Activated CD8-positive, alpha-beta memory T cell treated with anti-CD3 and anti-CD28 coated beads for 48 hours (primary cell): ENCODE data around the gene CHMP4B.
"Not testable (repeated sequence)": the region's sequence is repeated elsewhere in the genome, so short reads cannot be mapped to it uniquely, and the experiment has no call there.

Source experiments
- DNase-seq, 3 experiments: peaks; one replicate each; pipeline ENCODE4 v3.0.0-alpha.2; 2020; ENCODE audit warnings: low read depth in 2 of 3, low spot score in 2 of 3

CHMP4B gene

DNA sequence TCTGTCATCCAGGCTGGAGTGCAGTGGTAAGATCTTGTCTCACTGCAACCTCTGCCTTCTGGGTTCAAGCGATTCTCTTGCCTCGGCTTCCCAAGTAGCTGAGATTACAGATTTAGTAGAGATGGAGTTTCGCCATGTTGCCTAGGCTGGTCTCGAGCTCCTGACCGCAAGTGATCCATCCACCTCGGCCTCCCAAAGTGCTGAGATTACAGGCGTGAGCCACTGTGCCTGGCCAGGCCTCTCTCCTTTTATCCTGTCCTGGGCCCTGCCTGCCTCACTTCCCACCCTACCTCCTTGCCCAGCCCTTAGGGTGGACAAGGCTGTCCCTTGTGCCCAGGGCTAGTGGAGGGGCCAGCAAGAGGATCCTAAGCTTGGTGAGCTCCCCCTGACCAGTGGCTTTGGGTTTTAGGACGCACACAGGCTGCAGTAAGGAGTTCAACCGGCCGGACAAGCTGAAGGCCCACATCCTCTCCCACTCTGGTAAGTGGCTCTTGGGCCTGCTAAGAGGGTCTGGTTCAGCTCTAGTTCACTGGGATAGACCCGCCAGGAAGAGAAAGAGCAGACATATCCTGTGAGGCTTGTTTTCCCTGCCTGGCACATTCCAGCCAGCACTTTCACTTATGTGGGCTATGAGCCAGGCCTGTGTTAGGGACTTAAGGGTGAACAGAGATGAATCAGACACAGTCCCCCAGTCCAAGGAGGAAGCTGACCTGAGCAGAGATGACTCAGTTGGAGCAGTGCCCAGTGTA is 21.9 kb upstream of the CHMP4B start:
- DNase-seq = no peak

DNA sequence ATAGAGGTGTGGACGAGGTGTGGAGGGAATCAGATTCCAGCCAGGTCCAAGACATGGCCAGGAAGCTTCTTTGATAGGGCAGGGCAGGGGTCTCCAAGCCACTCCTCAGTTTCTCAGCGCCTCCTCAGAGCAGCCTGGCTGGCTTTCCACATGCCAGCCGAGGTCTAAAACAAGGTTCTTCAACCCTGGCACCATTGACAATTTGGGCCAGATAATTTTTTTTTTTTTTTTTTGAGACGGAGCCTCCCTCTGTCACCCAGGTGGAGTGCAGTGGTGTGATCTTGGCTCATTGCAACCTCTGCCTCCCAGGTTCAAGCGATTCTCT is 21.3 kb upstream of the CHMP4B start:
- no peak for DNase-seq

DNA sequence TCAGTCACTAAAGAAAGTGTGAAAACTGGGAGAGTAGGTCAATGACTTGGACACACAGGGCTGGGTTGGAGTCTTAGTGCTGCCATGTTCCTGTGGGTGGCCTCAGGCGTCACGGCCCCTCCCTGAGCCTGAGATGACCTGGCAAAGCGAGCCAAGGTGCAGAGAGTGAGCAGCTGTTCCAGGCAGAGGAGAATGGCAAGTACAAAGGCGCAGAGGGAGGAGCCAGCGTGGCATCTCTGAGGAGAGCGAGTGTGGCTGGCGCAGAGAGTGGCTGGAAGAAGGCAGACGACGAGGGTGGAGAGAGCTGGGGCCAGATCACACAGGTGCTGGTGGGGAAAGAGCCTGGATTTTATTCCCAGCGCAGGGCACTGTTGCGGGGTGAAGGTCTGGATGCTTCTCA is 20.6 kb upstream of the CHMP4B start:
- DNase-seq = no peak

DNA sequence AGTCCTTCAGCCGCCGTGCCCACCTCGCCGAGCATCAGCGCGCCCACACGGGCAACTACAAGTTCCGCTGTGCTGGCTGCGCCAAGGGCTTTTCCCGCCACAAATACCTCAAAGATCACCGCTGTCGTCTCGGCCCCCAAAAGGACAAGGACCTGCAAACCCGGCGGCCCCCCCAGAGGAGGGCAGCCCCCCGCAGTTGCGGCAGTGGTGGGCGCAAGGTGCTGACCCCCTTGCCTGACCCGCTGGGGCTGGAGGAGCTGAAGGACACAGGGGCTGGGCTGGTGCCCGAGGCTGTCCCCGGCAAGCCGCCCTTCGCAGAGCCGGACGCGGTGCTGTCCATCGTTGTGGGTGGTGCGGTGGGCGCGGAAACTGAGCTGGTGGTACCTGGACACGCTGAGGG is 20.1 kb upstream of the CHMP4B start:
- no peak for DNase-seq

DNA sequence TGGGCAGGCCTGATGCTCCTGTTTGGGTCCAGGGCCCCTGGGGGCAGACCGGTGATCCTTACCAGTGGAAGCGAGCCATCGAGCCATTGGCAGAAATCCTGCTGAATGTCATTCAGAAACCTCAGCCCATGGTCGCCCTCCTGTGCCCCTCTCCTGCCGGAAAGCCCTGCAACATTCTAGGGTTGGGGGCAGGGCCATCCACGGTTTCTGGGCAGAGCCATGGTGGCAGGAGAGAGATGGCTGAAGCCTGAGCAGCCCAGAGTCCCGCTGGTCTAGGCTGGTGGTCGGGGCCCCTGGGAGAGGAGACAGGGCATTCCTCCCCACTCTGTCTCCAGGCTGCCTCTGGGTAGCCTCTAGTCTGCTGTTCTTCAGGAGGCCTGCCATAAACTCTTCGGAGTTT is 19.6 kb upstream of the CHMP4B start:
- no peak for DNase-seq

DNA sequence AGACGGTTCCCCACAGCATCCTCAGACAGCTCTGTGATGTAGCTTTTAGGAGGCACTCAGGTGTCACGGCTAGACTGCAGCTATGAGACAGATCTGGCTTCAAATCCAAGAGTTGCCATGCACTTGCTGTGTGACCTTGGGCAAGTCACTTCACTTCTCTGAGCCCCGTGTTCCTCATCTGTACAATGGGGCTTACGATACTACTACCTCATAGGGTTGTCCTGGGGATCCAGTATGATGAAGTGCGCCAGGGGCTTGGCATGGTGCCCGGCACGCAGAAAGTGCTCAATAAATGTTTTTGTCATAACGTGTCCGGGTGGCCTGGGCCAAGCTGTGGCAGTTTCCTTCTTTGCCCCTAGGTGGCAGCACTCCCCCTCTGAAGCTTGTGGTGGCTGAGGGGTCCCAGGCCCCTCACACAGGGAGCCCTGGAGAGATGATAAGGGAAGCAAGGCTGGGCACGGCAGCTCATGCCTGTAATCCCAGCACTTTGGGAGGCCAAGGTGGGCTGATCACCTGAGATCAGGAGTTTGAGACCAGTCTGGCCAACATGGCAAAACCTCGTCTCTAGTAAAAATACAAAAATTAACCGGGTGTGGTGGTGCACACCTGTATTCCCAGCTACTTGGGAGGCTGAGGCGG is 19.1 kb upstream of the CHMP4B start:
- DNase-seq = peak; percentile 16 to 41 (median 28)

DNA sequence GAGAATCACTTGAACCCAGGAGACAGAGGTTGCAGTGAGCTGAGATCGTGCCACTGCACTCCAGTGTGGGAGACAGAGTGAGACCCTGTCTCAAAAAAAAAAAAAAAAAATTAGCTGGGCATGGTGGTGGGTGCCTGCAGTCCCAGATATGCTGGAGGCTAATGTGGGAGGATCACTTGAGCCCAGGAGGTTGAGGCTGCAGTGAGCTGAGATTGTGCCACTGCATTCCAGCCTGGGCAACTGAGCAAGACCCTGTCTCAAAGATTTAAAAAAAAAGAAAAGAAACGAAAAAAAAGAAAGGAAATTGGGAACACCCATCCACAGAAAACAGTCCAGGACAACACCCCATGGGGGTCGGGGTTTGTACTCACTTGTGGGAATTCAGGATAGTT is 18.6 kb upstream of the CHMP4B start:
- DNase-seq = not testable (repeated sequence)

DNA sequence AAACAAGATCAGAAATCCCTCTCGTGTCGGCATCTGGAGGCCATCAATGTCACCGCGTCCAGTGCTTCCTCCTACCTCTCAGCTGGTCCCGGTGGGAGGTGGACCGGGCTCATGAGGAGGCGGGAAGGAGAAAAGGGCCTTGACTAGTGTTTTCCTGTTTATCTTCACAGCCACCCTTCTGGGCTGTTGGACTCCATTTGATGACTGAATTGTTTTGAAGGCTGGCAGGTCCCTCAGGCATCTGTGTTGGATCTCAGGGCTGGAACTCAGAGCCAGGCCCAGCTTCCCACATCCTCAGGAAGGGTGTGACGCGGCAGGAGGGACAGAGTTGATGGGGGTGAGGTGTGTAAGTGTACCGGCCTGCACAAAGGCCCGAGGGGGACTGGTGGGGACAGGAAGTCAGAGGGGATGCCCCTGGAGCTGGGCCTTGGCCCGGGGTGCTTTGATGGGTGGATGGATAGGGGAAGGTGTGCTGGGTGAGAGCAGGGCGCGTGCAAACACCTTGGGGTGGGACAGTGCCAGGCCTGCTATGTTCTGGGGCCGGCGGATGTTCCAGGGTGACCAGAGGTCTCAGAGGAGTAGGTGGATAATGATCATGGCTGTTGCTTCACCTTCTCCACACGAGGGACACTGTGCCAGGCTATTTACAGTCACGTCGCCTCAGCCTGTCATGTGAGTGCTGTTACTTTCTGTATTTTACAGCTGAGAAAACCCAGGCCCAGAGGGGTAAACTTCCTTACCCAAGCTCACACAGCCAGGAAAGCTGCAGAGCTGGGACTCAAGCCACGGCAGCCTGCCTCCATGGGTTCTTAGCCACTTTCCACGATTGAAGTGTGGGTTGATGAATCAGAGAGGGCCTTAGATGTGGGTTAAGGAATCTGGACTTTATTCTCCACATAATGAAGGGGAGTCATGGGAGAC is 17.9 kb upstream of the CHMP4B start:
- no peak for DNase-seq

DNA sequence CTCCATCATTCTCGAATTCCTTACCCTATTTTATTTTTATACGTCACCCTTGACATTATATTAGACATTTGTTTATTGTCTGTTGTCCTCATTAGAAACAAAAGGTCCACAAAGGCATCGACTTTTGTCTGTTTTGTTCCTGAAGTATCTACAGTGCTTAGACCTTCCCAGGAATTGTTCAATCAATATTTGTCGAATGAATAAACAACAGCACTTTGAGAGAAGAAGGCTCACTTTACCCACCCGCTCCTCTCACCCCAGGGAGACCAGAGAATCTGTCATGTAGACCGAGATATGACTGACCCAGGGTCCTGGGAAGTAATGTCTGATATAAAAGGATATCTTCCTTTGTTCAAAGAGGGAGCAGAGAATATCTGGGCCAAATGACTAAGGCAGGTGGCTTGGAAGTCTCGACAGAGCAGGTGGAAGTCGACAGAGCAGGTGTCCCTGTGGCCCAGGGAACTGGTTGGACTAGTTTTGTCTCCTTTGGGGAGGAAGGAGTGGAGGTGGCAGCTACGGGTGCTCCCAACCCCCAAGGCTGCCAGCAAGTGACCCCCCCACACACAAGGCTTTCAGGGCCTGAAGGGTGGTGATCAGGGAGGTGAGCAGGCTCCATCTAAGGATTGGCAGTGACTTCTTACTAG is 14.8 kb upstream of the CHMP4B start:
- no peak for DNase-seq

DNA sequence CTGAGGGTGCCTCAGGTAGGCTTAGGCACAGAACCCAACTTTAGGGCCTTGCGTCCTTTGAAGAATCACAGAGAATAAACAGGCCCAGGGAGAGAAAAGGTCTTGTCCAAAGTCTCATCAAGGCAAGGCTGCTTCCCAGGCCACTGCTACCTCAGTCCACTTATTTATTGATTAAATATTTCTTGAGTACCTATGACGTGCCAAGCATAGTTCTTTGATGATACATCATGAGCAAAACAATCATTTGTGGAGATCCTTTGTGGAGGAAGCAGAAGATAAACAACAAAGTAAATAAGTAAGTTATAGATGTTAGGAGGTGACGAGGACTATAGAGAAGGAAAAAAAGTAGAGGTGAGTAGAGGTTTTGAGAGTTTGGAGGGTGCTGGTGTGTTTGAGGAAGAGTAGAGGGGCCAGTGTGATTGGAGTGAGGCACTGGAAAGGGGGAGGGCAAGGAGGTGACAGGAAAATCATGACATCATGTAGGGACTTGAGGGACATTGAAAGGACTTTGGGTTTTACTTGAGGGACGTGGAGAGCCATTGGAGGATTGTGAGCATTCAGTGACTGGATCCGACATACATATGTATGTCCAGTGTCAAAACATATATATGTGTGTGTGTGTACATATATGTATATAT is 14.1 kb upstream of the CHMP4B start:
- no peak for DNase-seq

DNA sequence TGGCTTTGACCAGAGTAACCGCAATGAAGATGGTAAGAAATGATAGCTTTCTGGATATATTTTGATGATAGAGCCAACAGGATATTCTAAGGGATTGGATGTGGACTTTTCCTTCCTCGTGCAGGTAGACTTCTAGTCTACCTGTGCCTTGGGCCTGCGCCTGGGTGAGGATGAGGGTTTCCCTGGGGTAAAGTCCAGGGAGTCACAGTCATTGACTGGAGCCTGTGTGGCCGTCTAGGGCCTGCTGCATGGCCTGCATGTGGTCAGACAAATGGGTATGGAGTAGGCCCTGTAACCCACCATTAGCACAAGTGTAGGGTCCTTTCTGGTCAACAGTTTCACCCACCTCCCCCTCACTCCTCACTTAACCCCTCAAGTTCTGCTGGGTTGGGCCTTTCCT is 12.7 kb upstream of the CHMP4B start:
- DNase-seq = no peak

DNA sequence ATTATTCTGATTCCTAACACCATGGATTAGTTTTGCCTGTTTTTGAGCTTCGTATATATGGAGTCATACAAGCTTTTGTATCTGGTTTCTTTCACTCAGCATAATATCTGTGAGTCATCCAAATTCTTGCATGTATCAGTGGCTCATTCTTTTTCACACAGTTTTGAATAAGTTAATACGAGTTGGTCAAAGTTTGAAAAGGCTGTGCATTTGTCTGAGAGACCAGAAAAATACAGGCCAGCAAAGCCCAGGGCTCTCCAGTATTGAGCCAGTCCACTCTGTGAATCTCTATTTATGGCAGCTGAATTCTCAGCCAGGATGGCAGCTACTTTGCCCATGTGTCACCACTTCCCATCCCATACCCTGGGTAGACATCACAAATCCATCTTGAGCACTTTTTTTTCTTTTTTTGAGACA is 7.2 kb upstream of the CHMP4B start:
- DNase-seq = no peak

DNA sequence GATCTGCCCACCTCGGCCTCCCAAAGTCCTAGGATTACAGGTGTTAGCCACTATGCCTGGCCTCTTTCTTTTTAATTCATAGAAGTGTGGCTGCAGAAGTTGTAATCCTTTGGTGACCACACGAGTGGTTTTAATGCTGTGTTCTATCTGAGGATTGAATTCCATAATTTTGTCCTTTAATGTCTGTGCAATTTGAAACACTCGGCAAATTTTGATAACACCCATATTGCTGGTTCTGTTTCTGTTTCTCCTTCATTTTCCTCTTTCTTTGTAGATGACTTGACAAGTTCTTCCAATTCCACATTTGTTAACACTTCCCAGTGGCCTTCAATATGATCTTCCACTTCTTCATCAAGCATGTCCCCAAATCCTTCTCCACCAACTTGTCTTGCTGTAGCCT is 2.8 kb upstream of the CHMP4B start:
- no peak for DNase-seq

DNA sequence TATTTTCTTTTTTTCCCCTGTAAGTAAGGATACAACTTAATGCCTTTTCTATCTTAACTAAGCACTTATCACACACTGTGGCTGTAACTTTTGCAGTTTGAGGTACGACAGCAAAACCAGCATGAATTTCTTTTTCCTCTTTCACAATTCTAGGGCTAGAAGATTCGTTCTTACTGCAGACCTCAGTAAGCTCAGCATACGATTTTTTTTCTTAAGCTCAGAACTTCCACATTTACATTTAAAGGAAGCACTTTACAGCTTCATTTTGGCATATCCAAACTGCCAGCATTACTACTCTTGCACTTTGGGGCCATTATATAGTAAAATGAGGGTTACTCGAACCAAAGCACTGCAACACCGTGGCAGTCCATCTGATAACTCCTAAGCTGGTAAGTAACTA is 889 bp upstream of the CHMP4B start:
- no peak for DNase-seq

DNA sequence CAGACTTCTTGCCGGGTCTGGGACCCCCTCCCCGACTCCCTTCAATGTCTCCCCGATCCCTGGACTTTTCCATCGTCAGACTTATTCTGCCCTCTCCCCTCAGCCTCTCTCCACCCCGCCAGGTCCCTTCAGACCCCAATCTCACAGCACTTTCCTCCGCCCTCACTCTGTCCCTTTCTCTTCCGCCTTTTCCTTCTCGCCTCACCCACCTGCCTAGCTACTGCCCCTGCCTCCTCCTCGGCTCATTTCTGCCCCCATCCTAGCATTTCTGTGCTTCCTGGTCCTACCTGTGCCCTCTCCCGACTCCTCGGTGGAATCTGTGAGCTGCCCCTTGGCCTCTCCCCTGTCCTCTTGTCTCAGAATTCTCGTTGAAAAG is 616 bp downstream of the CHMP4B start:
- peak in 1 of 3 experiments; percentile 2 for DNase-seq

DNA sequence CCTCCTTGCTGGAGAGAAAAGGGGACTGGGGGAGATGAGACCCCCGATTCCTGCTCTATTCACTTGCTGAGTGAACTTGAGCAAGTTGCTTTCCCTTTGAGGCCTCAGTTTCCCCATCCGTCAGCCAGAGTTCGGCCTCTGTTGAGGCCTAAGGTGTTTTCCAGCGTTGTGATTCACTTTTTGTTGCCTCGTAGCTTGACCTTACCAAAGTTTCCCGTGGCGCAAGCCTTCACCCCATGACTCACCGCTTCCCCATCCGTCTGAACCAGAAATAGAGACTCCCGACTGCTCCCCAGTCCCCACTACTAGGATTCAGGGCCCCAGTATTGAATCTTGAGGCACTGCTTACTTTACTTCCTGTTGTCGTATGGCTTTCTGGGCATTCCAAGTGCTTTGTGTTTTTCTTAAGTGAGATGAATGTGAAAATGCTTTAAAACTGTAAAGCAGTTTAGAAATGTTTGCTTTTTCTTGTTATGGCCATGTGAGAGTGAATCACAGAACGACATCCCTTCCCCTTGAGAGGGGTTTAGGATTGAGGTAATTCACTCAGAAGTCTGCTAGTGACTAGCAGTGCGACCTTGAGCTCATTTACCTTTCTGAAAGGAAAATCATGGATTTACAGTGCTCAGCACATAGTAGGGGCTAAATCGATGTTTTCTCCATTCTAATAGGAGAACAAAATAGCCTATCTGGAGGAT is 1.2 kb downstream of the CHMP4B start:
- DNase-seq = peak; percentile 20 to 27 (median 20)

DNA sequence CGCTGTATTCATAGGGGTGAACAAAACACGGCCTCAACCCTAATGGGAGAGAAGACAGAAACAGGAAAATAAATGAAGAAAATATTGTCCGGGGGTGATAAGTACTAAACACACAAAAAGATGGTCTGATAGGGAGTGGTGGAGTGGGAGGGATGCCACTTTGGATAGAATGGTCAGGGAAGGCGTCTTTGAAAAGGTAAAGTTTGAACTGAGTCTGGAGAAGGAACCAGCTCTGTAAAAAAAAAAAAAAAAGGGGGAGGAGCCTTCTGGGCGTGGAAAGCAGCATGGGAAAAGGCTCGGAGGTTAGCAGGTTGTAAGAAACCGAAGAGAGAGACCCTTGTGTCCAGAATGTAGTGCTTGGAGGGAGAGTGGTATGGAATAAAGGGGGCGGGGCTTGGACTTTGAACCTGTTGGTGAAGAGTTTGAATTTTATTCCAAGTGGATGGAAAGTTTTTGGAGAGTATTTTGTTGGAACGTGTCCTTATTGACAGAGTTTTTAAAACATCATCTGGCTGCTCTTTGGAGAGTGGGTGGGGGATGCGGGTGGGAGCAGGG is 1.8 kb downstream of the CHMP4B start:
- DNase-seq = no peak

DNA sequence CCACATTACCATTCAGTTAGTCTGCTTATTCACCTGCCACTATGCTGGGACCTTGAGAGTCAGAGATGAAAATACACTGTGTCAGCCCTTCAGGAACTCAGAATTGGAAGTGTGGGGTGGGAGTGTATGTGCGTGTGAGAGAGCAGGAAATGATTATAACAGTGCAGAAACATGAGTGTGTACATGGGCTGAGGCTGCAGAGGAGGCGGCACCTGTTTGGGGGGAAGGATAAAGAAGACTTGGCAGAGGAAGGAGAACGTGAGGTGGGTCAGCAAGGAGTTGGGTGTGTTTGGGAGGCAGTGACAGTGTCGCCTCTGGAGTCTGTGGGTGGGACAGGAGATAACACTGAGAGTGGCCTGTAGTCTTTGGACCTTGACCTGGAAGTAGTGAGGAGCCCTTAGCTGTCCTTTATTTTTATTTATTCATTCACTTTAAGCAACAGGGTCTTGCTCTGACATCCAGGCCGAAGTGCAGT is 3.1 kb downstream of the CHMP4B start:
- no peak for DNase-seq

DNA sequence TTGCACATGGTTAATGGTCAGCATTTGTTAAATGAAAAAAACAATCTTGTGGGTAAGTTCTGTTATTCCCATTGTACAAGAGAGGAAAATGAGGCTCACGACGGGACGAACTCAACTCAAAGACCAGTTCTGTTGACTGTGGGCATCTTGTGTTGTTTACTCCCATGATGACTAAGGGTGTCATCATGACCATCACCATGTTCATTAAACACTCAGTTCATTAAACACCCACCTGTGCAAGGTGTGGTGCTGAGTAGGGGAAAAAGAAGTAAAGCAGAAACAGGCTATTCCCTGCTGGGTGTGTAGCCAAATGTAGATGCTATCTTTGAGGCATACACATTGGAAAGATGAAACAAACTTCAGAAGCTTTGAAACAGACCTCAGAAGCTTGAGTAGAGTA is 4.5 kb downstream of the CHMP4B start:
- DNase-seq = no peak

DNA sequence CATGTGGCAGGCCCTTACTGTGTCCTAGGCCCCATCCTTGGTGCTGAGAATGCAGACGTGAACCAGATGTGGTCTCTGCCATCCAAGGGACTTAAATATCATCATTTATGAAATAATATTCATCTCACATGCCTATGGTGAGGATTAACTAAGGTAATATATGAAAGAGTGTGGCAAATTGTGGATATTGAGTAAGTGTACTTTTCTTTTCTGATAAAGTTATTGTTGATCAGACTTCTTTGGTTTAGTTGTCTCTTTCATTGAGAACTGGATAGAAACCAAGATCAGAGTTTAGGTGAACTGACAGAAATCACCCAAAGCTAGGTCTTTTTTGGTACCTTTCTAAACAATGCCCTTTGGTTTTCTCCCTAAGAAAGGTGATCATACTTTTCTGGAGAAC is 5.0 kb downstream of the CHMP4B start:
- no peak for DNase-seq
